Fibroblast of skin of abdomen (primary cell): ENCODE data around the gene KIRREL3.

Experiments used
- DNase-seq: peaks from one replicate; pipeline ENCODE4 v3.0.0-alpha.2; 2013

The KIRREL3 gene

GRCh38 chr11:126996036-126996804 lies 4.3 kb downstream of the KIRREL3 start:
- DNase-seq, result no peak

- no peak for DNase-seq
Measured at GRCh38 chr11:126993599-126993998, 7.0 kb downstream of the KIRREL3 start.

- peak; percentile 95 for DNase-seq
Measured at GRCh38 chr11:126992804-126993111, 7.8 kb downstream of the KIRREL3 start.

GRCh38 chr11:126992065-126992803 lies 8.3 kb downstream of the KIRREL3 start:
- peak; percentile 98 for DNase-seq

GRCh38 chr11:126991596-126991995 lies 9.0 kb downstream of the KIRREL3 start:
- peak; percentile 73 for DNase-seq

- peak; percentile 33 for DNase-seq
Measured at GRCh38 chr11:126990716-126991480, 9.7 kb downstream of the KIRREL3 start.

GRCh38 chr11:126989942-126990715 lies 10.4 kb downstream of the KIRREL3 start:
- DNase-seq, result peak; percentile 80

GRCh38 chr11:126988655-126989054 lies 11.9 kb downstream of the KIRREL3 start:
- DNase-seq, result no peak

GRCh38 chr11:126981635-126982034 lies 18.9 kb downstream of the KIRREL3 start:
- DNase-seq, result no peak

GRCh38 chr11:126978911-126979310 lies 21.7 kb downstream of the KIRREL3 start:
- DNase-seq, result no peak

- DNase-seq, result no peak
Measured at GRCh38 chr11:126978165-126978564, 22.4 kb downstream of the KIRREL3 start.

- no peak for DNase-seq
Measured at GRCh38 chr11:126973051-126973450, 27.5 kb downstream of the KIRREL3 start.

- no peak for DNase-seq
Measured at GRCh38 chr11:126971305-126971704, 29.3 kb downstream of the KIRREL3 start.

GRCh38 chr11:126969865-126970479 lies 30.6 kb downstream of the KIRREL3 start:
- DNase-seq, result peak; percentile 72

GRCh38 chr11:126968915-126969314 lies 31.7 kb downstream of the KIRREL3 start:
- no peak for DNase-seq

GRCh38 chr11:126965331-126965730 lies 35.2 kb downstream of the KIRREL3 start:
- no peak for DNase-seq

GRCh38 chr11:126963603-126964363 lies 36.8 kb downstream of the KIRREL3 start:
- DNase-seq, result peak; percentile 54

- DNase-seq, result no peak
Measured at GRCh38 chr11:126963115-126963514, 37.5 kb downstream of the KIRREL3 start.

GRCh38 chr11:126959700-126960099 lies 40.9 kb downstream of the KIRREL3 start:
- no peak for DNase-seq

GRCh38 chr11:126956635-126957034 lies 43.9 kb downstream of the KIRREL3 start:
- DNase-seq, result no peak

- peak; percentile 44 for DNase-seq
Measured at GRCh38 chr11:126952533-126952932, 48.0 kb downstream of the KIRREL3 start.
